ENCODE measurements around the gene MCCD1.

MCCD1 gene

GRCh38 chr6:31574106-31575061 is 45.6 kb downstream of the MCCD1 start:
- DNase-seq (ENCODE audit: insufficient read length, low spot score) (no peak), FAIRE-seq (no peak)
- no peak for TF ChIP-seq CTCF (IDR thresholded peaks at IDR 0.05; ENCODE audit: insufficient read depth, missing control alignments)

- TF ChIP-seq CTCF (IDR thresholded peaks at IDR 0.05; ENCODE audit: insufficient read depth, missing control alignments) = no peak
- FAIRE-seq = no peak
- DNase-seq (ENCODE audit: insufficient read length, low spot score) = no peak
These were observed 46.7 kb downstream of the MCCD1 start, which contains the start of gene TNF for GRCh38 chr6:31575335-31575901. TSS of gene TNF (plus strand) at chr6:31575565. CDS start at chr6:31575742, 177 bp downstream.

- no peak for FAIRE-seq
- TF ChIP-seq CTCF (IDR thresholded peaks at IDR 0.05; ENCODE audit: insufficient read depth, missing control alignments) = no peak
- DNase-seq (ENCODE audit: insufficient read length, low spot score) = no peak
These were observed 47.4 kb downstream of the MCCD1 start for GRCh38 chr6:31575952-31576685.

GRCh38 chr6:31576897-31577578 is 48.3 kb downstream of the MCCD1 start:
- FAIRE-seq (no peak), DNase-seq (ENCODE audit: insufficient read length, low spot score) (no peak)
- no peak for TF ChIP-seq CTCF (IDR thresholded peaks at IDR 0.05; ENCODE audit: insufficient read depth, missing control alignments)

- no peak for TF ChIP-seq CTCF (IDR thresholded peaks at IDR 0.05; ENCODE audit: insufficient read depth, missing control alignments)
- FAIRE-seq = no peak
- no peak for DNase-seq (ENCODE audit: insufficient read length, low spot score)
These were observed 48.8 kb downstream of the MCCD1 start for GRCh38 chr6:31577579-31577966.

GRCh38 chr6:31578184-31579118 is 49.7 kb downstream of the MCCD1 start:
- FAIRE-seq = no peak
- TF ChIP-seq CTCF (IDR thresholded peaks at IDR 0.05; ENCODE audit: insufficient read depth, missing control alignments) = no peak
- DNase-seq (ENCODE audit: insufficient read length, low spot score) = no peak

Data from D721Med (cell line).